ENCODE data around the gene ANKS4B. TPM values are rescaled to one million over a fixed set of nuclear protein-coding genes. Genes with fewer than 3 reads are reported as not detected.
A peak's percentile ranks its signal among the peaks of the same experiment; 100 is the strongest.
"Not testable (repeated sequence)": the region's sequence is repeated elsewhere in the genome, so short reads cannot be mapped to it uniquely, and the experiment has no call there.

The ANKS4B gene, protein sequence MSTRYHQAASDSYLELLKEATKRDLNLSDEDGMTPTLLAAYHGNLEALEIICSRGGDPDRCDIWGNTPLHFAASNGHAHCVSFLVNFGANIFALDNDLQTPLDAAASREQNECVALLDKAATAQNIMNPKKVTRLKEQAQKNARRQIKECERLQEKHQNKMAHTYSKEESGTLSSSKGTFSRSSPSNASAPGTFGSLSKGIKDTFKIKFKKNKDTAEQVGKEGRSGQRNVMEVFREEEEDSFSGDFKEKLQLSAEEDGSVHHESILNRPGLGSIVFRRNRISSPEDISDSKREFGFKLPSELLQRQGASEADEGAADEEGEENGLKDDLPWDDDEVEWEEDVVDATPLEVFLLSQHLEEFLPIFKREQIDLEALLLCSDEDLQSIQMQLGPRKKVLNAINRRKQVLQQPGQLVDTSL
- total RNA-seq, result not detected

DNA sequence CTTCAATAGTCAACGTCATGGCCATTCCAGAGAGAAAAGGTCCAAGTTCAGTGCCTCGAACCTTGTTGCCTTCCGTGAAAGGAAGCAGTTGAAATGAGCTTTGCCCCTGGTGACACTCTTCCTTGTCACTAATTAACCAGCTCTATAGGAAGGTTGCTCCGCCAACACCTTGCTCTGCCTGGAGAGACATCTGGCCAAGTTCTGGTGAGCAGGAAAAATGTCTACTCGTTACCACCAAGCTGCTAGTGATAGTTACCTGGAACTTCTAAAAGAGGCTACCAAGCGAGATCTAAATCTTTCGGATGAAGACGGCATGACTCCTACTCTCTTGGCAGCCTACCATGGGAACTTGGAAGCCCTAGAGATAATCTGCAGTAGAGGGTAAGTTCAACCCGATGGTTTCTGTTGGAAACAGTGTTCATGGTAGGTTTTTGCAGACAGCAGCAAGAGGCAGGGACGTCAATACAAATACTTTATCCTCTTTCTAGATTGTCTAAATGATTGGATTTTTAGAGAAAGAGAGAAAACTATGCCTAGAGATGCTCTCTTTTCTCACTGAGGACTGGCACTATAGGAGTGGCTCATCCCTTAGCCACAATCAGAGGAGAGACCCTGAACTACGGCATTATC is at the start of gene ANKS4B:
TSS of gene ANKS4B (plus strand) at position 179 of the 630 bp plus-strand sequence. CDS start at position 218, 39 bp downstream.
- no peaks in the 10 kb centered on the region for H3K9me3 Mint-ChIP-seq
- no peaks in the 10 kb centered on the region for H3K4me1 Mint-ChIP-seq (ENCODE audit: low read depth)
- no peak within 1 kb of the TSS for H3K27ac Mint-ChIP-seq
- no peak within 1 kb of the TSS for H3K4me3 Mint-ChIP-seq
- intact Hi-C loops (cut with micrococcal nuclease), result no loop called here
- POLR2A ChIA-PET, result no interaction called here
- CTCF ChIA-PET, result no interaction called here
- no peak for DNase-seq
- H3K36me3 Mint-ChIP-seq, result no peaks in the 10 kb centered on the region
- H3K27me3 Mint-ChIP-seq, result peaks cover 18% of the 10 kb centered on the region

DNA sequence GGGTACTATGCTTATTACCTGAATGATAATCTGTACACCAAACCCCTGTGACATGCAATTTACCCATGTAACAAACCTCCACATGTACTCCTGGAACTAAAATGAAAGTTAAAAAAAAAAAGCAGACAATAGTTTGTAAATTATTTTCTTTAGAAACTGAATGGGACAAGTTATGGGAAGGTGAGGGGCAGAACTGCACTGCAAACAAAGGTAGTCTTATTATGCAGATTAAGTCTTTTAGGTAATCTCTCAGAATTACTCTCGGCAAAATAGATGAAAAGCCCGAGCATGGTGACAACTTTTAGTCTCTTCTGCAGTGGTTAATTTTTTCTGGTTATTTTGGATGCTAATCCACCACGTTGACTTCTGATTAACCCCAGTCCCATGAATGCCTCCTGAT is 49.5 kb upstream of the ANKS4B start:
- CTCF ChIA-PET, result no interaction called here
- DNase-seq, result no peak

DNA sequence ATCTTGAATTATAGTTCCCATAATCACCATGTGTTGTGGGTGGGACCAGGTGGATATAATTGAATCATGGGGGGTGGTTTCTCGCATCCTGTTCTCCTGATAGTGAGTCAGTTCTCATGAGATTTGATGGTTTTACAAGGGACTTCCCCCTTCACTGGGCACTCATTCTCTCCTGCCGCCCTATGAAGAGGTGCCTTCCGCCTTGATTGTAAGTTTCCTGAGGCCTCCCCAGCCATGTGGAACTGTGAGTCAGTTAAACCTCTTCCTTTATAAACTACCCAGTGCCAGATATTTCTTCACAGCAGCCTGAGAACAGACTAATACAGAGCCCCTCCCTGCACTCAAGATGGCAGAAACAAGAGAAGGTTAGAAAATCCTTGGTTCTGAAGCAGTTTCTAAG is 48.7 kb upstream of the ANKS4B start:
- DNase-seq, result peak; percentile 48
- H3K4me1 Mint-ChIP-seq (ENCODE audit: low read depth), result peaks cover 22% of the 10 kb centered on the region
- peaks cover 26% of the 10 kb centered on the region for H3K36me3 Mint-ChIP-seq
- peaks cover 2% of the 10 kb centered on the region for H3K27me3 Mint-ChIP-seq
- intact Hi-C loops (cut with micrococcal nuclease), result no loop called here
- H3K4me3 Mint-ChIP-seq, result no peak overlapping the region
- ChIA-PET CTCF (no interaction called here), POLR2A (no interaction called here)
- H3K27ac Mint-ChIP-seq, result no peak overlapping the region
- peaks cover 17% of the 10 kb centered on the region for H3K9me3 Mint-ChIP-seq

More for the DNA sequence above, 49.5 kb upstream of the ANKS4B start:
- Mint-ChIP-seq H3K4me3 (no peak overlapping the region), H3K27ac (no peak overlapping the region), H3K4me1 (ENCODE audit: low read depth) (peaks cover 22% of the 10 kb centered on the region), H3K9me3 (peaks cover 17% of the 10 kb centered on the region), H3K36me3 (peaks cover 33% of the 10 kb centered on the region), H3K27me3 (peaks cover 2% of the 10 kb centered on the region)
- intact Hi-C loops (cut with micrococcal nuclease), result no loop called here
- POLR2A ChIA-PET, result no interaction called here

DNA sequence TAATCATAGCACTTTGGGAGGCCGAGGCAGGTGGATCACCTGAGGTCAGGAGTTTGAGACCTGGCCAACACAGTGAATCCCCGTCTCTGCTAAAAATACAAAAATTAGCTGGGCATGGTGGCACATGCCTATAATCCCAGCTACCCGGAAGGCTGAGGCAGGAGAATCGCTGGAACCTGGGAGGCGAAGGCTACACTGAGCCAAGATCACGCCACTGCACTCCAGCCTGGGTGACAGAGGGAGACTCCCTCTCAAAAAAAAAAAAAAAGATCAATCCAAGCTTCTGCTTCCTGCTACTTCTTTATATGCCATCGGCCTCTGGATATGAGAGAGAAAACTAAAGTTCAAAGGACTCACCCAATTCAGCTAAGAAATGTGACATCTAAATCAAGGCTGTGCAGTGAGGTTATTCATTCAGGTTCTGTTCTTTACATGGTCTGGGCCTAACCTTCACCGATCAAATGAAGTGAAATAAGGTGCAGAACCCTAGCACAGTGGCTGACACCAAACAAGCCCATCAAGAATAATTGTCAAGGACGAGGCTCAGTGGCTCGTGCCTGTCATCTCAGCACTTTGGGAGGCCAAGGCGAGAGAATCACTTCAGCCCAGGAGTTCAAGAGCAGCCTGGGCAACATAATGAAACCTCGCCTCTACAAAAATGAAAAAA is 47.7 kb upstream of the ANKS4B start:
- intact Hi-C loops (cut with micrococcal nuclease), result no loop called here
- Mint-ChIP-seq H3K27ac (no peak overlapping the region), H3K9me3 (peaks cover 20% of the 10 kb centered on the region), H3K36me3 (peaks cover 22% of the 10 kb centered on the region), H3K4me1 (ENCODE audit: low read depth) (peaks cover 22% of the 10 kb centered on the region), H3K4me3 (no peak overlapping the region), H3K27me3 (peaks cover 2% of the 10 kb centered on the region)
- ChIA-PET POLR2A (interaction anchor here (0.6 to 0.7 kb wide), 2 partner anchors 28 to 1156 kb away, joined by 3 to 4 read pairs; no protein-coding TSS in a partner anchor), CTCF (interaction anchor here (0.6 to 1.1 kb wide), 3 partner anchors 115 to 391 kb away, joined by 3 to 6 read pairs (median 3); no protein-coding TSS in a partner anchor)
- DNase-seq, result no peak

DNA sequence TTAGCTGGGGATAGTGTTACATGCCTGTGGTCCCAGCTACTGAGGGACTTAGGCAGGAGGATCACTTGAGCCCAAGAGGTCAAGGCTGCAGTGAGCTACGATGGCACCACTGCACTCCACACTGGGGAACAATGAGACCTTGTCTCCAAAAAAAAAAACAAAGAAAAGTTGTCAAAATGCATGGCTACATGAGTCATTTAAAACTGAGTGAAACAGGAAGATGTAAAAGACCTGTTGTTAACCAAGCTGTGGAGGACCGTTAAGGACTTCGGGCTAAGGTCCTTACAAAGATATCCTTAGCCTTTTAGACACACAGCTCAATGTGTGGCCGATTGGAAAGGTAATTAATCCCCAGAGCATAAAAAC is 47.2 kb upstream of the ANKS4B start:
- H3K4me3 Mint-ChIP-seq, result no peak overlapping the region
- ChIA-PET POLR2A (interaction anchor here (0.6 to 0.7 kb wide), 2 partner anchors 28 to 1156 kb away, joined by 3 to 4 read pairs; no protein-coding TSS in a partner anchor), CTCF (interaction anchor here (0.6 to 1.1 kb wide), 2 partner anchors 114 to 391 kb away, joined by 3 to 6 read pairs; no protein-coding TSS in a partner anchor)
- DNase-seq, result no peak
- peaks cover 17% of the 10 kb centered on the region for H3K36me3 Mint-ChIP-seq
- intact Hi-C loops (cut with micrococcal nuclease), result no loop called here
- peaks cover 2% of the 10 kb centered on the region for H3K27me3 Mint-ChIP-seq
- H3K4me1 Mint-ChIP-seq (ENCODE audit: low read depth), result peaks cover 22% of the 10 kb centered on the region
- H3K27ac Mint-ChIP-seq, result no peak overlapping the region
- peaks cover 20% of the 10 kb centered on the region for H3K9me3 Mint-ChIP-seq

DNA sequence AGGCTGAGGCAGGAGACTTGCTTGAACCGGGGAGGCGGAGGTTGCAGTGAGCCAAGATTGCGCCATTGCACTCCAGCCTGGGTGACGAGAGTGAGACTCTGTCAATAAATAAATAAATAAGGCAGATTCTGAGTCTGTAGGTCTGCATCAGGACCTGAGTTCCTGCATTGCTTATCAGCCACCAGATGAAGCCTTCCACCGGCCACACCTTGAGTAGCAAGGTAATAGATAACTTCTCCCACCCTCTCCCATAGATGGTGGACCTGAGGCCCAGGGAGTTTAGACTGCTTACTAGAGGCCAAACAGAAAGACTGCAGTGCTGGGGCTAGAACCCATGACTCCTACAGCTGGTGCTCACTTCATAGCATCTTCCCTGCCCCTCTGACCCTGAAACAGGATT is 44.2 kb upstream of the ANKS4B start:
- intact Hi-C loops (cut with micrococcal nuclease), result no loop called here
- Mint-ChIP-seq H3K9me3 (peaks cover 17% of the 10 kb centered on the region), H3K27ac (no peak overlapping the region), H3K4me1 (ENCODE audit: low read depth) (peaks cover 23% of the 10 kb centered on the region), H3K27me3 (peaks cover 3% of the 10 kb centered on the region), H3K36me3 (peaks cover 4% of the 10 kb centered on the region), H3K4me3 (no peak overlapping the region)
- ChIA-PET CTCF (interaction anchor here (0.8 to 3.1 kb wide), 12 partner anchors 9 to 1186 kb away, joined by 3 to 27 read pairs (median 5); partner anchors contain the start of gene CRYM), POLR2A (no interaction called here)
- DNase-seq, result no peak

DNA sequence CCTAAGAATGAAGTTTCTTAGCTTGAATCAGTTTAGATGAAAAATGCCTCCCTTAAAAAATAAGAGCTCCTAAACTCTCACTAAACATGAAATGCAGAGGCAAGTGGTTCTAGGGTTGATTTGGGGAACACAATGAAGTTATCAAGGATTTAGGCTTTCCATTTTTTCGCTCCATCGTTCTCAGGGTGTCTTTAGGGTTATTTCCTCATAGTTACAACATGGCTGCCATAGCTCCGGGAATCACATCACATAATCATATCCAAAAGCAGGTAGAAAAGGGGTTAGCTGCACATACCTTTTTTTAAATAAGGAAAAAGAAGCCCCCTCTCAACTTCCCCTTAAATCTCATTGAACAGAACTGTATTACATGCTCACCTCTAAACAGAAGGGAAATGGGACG is 43.5 kb upstream of the ANKS4B start:
- Mint-ChIP-seq H3K9me3 (peaks cover 10% of the 10 kb centered on the region), H3K27ac (no peak overlapping the region), H3K27me3 (peaks cover 10% of the 10 kb centered on the region), H3K4me1 (ENCODE audit: low read depth) (peaks cover 23% of the 10 kb centered on the region), H3K36me3 (no peaks in the 10 kb centered on the region), H3K4me3 (no peak overlapping the region)
- no peak for DNase-seq
- ChIA-PET POLR2A (no interaction called here), CTCF (interaction anchor here (0.7 to 3.1 kb wide), 7 partner anchors 21 to 1180 kb away, joined by 3 to 27 read pairs (median 3); partner anchors contain the start of gene CRYM)
- intact Hi-C loops (cut with micrococcal nuclease), result no loop called here

DNA sequence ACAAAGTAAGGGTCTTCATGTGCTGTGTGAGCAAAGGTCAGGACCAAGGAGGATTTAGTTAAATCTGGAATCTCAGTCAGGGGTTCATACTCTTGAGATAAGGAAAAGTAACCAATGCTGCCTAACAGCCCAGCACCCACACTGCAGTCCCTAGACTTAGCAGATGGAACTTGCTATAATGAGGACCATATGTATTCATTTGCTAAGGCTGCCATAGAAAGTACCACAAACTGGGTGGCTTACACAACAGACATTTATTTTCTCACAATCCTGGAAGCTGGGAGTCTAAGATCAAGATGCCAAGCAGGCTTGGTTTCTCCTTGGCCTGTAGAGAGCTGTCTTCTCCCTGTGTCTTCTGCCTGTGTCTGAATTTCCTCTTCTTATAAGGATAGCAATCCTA is 42.9 kb upstream of the ANKS4B start:
- Mint-ChIP-seq H3K4me3 (no peak overlapping the region), H3K27ac (no peak overlapping the region), H3K36me3 (no peaks in the 10 kb centered on the region), H3K4me1 (ENCODE audit: low read depth) (peaks cover 22% of the 10 kb centered on the region), H3K27me3 (peaks cover 11% of the 10 kb centered on the region), H3K9me3 (peaks cover 5% of the 10 kb centered on the region)
- DNase-seq, result no peak
- ChIA-PET CTCF (interaction anchor here (2.5 to 3.1 kb wide), 2 partner anchors 22 to 111 kb away, joined by 9 to 27 read pairs; no protein-coding TSS in a partner anchor), POLR2A (no interaction called here)
- intact Hi-C loops (cut with micrococcal nuclease), result no loop called here

DNA sequence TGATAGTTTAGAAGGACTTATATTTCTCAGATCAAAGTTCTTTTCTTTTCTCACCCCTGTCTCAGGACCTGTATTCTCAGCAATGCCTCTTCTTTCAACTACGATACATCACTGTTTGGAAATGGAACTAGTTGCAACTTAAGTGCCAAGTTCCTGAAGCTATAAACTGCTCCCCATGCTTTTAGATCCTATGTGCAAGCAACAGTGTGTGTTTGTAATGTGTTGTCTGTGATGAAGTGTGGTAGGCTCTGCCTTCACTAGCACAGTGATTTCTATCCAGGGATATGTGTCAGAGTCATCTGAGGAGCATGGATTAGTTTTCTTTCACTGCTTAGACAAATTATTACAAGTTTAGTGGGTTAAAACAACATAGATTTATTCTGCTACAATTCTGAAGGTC is 40.5 kb upstream of the ANKS4B start:
- peaks cover 20% of the 10 kb centered on the region for H3K4me1 Mint-ChIP-seq (ENCODE audit: low read depth)
- intact Hi-C loops (cut with micrococcal nuclease), result no loop called here
- H3K27me3 Mint-ChIP-seq, result peaks cover 11% of the 10 kb centered on the region
- H3K4me3 Mint-ChIP-seq, result no peak overlapping the region
- DNase-seq, result no peak
- POLR2A ChIA-PET, result no interaction called here
- no peaks in the 10 kb centered on the region for H3K36me3 Mint-ChIP-seq
- H3K9me3 Mint-ChIP-seq, result peaks cover 2% of the 10 kb centered on the region
- H3K27ac Mint-ChIP-seq, result no peak overlapping the region
- CTCF ChIA-PET, result no interaction called here

DNA sequence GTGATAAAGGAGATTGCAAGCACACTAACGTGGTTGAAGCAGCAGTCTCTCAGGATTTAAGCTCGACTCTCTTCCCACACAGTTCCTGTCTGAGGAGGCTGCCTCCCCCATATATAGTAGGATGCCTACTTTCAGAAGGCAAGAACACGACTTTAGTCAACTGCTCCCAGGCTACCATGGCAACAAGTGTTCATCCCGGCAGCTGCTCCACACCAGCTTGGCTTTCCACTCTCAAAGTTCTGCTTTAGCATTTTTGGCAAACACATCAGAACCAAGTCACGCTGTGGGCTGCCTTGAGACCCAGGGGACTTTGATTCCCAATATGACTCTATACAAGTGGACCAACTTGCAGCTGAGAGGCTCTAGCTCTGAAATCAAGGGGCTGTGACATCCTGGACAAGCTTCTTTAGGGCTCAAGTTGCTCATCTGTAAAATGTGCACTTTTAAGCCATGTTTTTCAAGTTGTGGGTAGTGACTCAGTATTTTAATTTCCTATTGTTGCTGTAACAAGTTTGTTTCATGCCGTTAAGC is 38.7 kb upstream of the ANKS4B start:
- no peaks in the 10 kb centered on the region for H3K36me3 Mint-ChIP-seq
- peaks cover 2% of the 10 kb centered on the region for H3K9me3 Mint-ChIP-seq
- POLR2A ChIA-PET, result no interaction called here
- peaks cover 13% of the 10 kb centered on the region for H3K27me3 Mint-ChIP-seq
- no peak overlapping the region for H3K4me3 Mint-ChIP-seq
- intact Hi-C loops (cut with micrococcal nuclease), result no loop called here
- H3K27ac Mint-ChIP-seq, result no peak overlapping the region
- CTCF ChIA-PET, result interaction anchor here (0.9 kb wide), 1 partner anchor 106 kb away, joined by 3 read pairs; no protein-coding TSS in a partner anchor
- peak; percentile 12 for DNase-seq
- peaks cover 12% of the 10 kb centered on the region for H3K4me1 Mint-ChIP-seq (ENCODE audit: low read depth)

DNA sequence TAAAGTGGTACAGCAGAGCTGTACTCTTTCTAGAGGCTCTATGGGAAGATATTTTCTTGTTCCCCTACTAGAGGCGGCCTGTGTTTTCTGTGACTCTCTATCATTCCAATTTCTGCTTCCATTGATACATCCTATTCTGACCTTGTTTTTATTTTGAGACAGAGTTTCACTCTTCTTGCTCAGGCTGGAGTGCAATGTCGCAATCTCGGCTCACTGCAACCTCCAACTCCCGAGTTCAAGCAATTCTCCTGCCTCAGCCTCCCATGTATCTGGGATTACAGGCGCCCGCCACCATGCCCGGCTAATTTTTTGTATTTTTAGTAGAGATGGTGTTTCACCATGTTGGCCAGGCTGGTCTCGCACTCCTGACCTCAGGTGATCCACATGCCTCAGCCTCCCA is 38.2 kb upstream of the ANKS4B start:
- POLR2A ChIA-PET; H3K27ac Mint-ChIP-seq; H3K36me3 Mint-ChIP-seq; H3K9me3 Mint-ChIP-seq; H3K4me3 Mint-ChIP-seq; intact Hi-C loops (cut with micrococcal nuclease); DNase-seq: not testable (repeated sequence)
- H3K27me3 Mint-ChIP-seq, result peaks cover 14% of the 10 kb centered on the region
- H3K4me1 Mint-ChIP-seq (ENCODE audit: low read depth), result peaks cover 12% of the 10 kb centered on the region
- CTCF ChIA-PET, result interaction anchor here (0.9 kb wide), 1 partner anchor 105 kb away, joined by 3 read pairs; no protein-coding TSS in a partner anchor

DNA sequence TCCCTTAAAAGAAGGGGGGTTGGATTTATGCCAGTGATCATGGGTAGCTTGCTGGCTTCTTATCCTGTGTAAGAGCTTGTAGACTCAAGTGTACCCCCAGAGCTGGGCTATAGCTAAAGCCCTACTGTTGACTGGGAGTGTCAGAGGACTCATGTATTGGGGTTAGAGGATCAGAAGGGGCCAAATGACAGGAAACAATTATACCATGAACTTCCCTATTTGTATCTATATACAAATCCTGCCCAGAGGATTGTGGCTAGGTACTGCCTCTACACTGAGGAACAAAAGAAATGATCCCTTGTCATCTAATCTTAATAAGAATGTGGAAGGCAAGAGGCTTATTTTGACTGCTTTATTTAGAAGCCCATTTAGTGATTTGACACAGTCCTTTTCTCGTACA is 36.4 kb upstream of the ANKS4B start:
- ChIA-PET POLR2A (no interaction called here), CTCF (no interaction called here)
- Mint-ChIP-seq H3K27me3 (peaks cover 18% of the 10 kb centered on the region), H3K9me3 (no peaks in the 10 kb centered on the region), H3K27ac (no peak overlapping the region), H3K4me3 (no peak overlapping the region), H3K36me3 (no peaks in the 10 kb centered on the region), H3K4me1 (ENCODE audit: low read depth) (peaks cover 12% of the 10 kb centered on the region)
- intact Hi-C loops (cut with micrococcal nuclease), result no loop called here
- no peak for DNase-seq

Measured in activated CD4-positive, alpha-beta memory T cell treated with anti-CD3 and anti-CD28 coated beads for 36 hours (primary cell).